GM23248 (cell line): ENCODE results near the gene WAPL. TPM values are rescaled to one million over a fixed set of nuclear protein-coding genes. Genes with fewer than 3 reads are reported as not detected.
A peak's percentile ranks its signal among the peaks of the same experiment; 100 is the strongest.

Experiments used
- DNase-seq: peaks from one replicate; pipeline ENCODE4 v3.0.0-alpha.2; 2015
- H2AFZ ChIP-seq: fragments of 200-600 bp; sonication (generic); 2 replicates; pipeline ENCODE4 v1.6.1; 2016; ENCODE audit warnings: antibody characterized with exemption
- H3F3A ChIP-seq: fragments of 200-600 bp; sonication (generic); 2 replicates; pipeline ENCODE4 v1.6.1; 2016; ENCODE audit warnings: mild to moderate bottlenecking, antibody characterized with exemption, mixed run types; ENCODE audit not compliant: insufficient read depth
- H3K27ac ChIP-seq: fragments of 200-600 bp; sonication (generic); 2 replicates; pipeline ENCODE4 v1.5.1; 2016; ENCODE audit warnings: mild to moderate bottlenecking
- H3K27me3 ChIP-seq: fragments of 200-600 bp; sonication (generic); replicated peaks from 2 replicates; pipeline ENCODE4 v1.6.1; 2016; ENCODE audit warnings: mild to moderate bottlenecking; ENCODE audit not compliant: insufficient read depth
- H3K36me3 ChIP-seq: fragments of 200-600 bp; sonication (generic); 2 replicates; pipeline ENCODE4 v1.6.1; 2016; ENCODE audit warnings: low read depth, mild to moderate bottlenecking
- H3K4me1 ChIP-seq: fragments of 200-600 bp; sonication (generic); 2 replicates; pipeline ENCODE4 v1.6.1; 2016; ENCODE audit warnings: mild to moderate bottlenecking; ENCODE audit not compliant: insufficient read depth
- H3K4me2 ChIP-seq: fragments of 200-600 bp; sonication (generic); one replicate; pipeline ENCODE4 v1.6.1; 2016; ENCODE audit warnings: mild to moderate bottlenecking; ENCODE audit not compliant: unreplicated experiment
- H3K4me3 ChIP-seq: fragments of 200-600 bp; sonication (generic); 2 replicates; pipeline ENCODE4 v1.5.1; 2016; ENCODE audit warnings: mild to moderate bottlenecking
- H3K79me2 ChIP-seq: fragments of 200-600 bp; sonication (generic); 2 replicates; pipeline ENCODE4 v1.6.1; 2016; ENCODE audit warnings: mild to moderate bottlenecking; ENCODE audit not compliant: insufficient read depth
- H3K9ac ChIP-seq: fragments of 200-600 bp; sonication (generic); 2 replicates; pipeline ENCODE4 v1.6.1; 2016; ENCODE audit warnings: mild to moderate bottlenecking
- H3K9me2 ChIP-seq: fragments of 200-600 bp; sonication (generic); 2 replicates; pipeline ENCODE4 v1.6.1; 2016; ENCODE audit warnings: mixed run types, mild to moderate bottlenecking, moderate library complexity; ENCODE audit not compliant: insufficient read depth
- H3K9me3 ChIP-seq: fragments of 200-600 bp; sonication (generic); one replicate; pipeline ENCODE4 v1.6.1; 2017; ENCODE audit warnings: low read depth
- H4K20me1 ChIP-seq: fragments of 200-600 bp; sonication (generic); 2 replicates; pipeline ENCODE4 v1.6.0; 2016; ENCODE audit not compliant: insufficient read depth
- EZH2 ChIP-seq: fragments of 200-600 bp; sonication (generic); IDR thresholded peaks from 2 replicates; pipeline ENCODE4 v1.6.1; 2018; ENCODE audit warnings: antibody characterized with exemption, mild to moderate bottlenecking; ENCODE audit not compliant: insufficient read depth, poor library complexity, severe bottlenecking
- EZH2phosphoT487 ChIP-seq: fragments of 200-600 bp; sonication (generic); IDR thresholded peaks from 2 replicates; pipeline ENCODE4 v1.6.1; 2018; ENCODE audit warnings: antibody characterized with exemption, moderate library complexity, mild to moderate bottlenecking, low read depth; ENCODE audit not compliant: insufficient read depth
- WGBS, 2 experiments: methylation state at CpG; one replicate each; pipeline ENCODE4 v1.1.6; 2015 to 2017; ENCODE audit warnings: low lambda C conversion rate in 2 of 2, low coverage in 1 of 2; ENCODE audit errors: missing lambda C conversion rate in 2 of 2; 5-methylcytosine and 5-hydroxymethylcytosine counted together
- in situ Hi-C: fragments of 300-500 bp; cut with MboI; formaldehyde crosslinking; loops from 2 replicates; pipeline ENCODE4 v1.15.0; 2020
- polyA plus RNA-seq: library from polyadenylated mRNA; unstranded; fragments of >200 nt; fragmentation: Nextera tagmentation; extraction: Ambion mirVana; gene quantifications from 2 replicates; pipeline ENCODE4 v1.2.1, GENCODE V29; 2016
- total RNA-seq: library from RNA; depleted of rRNA; stranded (reverse); fragments of >200 nt; shearing (Covaris generic); gene quantifications from 2 replicates; pipeline ENCODE4 v1.2.3, GENCODE V29; 2014

The WAPL gene
- total and polyA plus RNA-seq, 2 experiments from 2014 or later: 17.1 to 28.3 TPM

DNA sequence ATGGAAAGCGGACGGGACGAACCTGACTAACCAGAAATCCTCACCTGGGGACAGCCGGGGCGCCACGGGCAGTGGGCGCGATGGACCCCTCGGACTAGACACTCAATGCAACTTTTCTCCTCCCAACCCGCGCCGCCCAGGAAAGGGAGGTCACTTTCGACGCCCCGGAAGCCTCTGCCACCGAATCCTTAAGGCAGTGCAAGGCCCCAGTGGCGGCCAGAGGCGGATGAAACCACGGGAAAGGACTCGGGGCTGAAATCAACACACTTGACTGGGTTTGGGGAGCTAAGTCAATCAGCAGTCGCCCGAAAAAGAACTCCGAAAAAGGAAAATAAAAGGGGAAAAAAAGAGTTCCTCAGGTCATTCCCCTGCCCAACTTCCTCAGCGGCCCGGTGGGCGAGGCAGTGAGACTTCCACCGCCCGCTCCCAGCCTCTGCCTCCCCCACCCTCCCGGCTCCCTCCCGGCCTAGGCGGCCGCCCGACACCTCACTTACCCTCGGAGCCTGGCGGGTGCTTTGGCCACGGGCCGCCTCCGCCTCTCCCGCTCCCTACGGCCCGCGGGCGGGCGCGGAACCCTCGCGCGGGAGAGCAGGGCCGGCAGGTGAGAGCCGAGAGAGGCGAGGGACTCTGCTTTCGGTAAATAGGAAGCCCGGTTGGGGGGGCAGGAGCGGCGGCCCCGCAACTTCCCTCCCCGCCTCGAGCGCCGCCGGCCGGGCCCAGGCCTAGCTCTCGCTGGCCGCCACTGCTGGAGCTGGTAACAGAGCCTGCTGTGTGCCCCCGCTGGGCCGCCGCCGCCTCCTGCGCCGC is 518 bp downstream of the WAPL start:
- peak; percentile 86 for DNase-seq
- Histone ChIP-seq H3K9me2 (no peaks in the 10 kb centered on the region), H4K20me1 (no peaks in the 10 kb centered on the region), H3K27ac (peak overlapping the region; percentile 87), H3K9me3 (no peaks in the 10 kb centered on the region), H3K79me2 (peaks cover 91% of the 10 kb centered on the region), H3K4me3 (peak overlapping the region; percentile 92), H3K4me1 (peaks cover 31% of the 10 kb centered on the region), H3K9ac (peak overlapping the region; percentile 96), H3K36me3 (peaks cover 15% of the 10 kb centered on the region), H3K27me3 (no peaks in the 10 kb centered on the region), H3K4me2 (peak overlapping the region; percentile 92), H2AFZ (peak overlapping the region; percentile 62), H3F3A (no peaks in the 10 kb centered on the region)
- in situ Hi-C loops: no loop called here
- 1% methylated on average over 48 to 69 of the region's 70 CpGs for WGBS, 2 experiments
- no peak for TF ChIP-seq EZH2
- TF ChIP-seq EZH2phosphoT487: no peak

GRCh38 chr10:86518781-86519180 is 2.8 kb downstream of the WAPL start:
- in situ Hi-C loops: no loop called here
- Histone ChIP-seq H3K4me3 (peak overlapping the region; percentile 92), H3K9ac (peak overlapping the region; percentile 96), H3K4me1 (peaks cover 31% of the 10 kb centered on the region), H3F3A (no peaks in the 10 kb centered on the region), H3K9me3 (no peaks in the 10 kb centered on the region), H3K36me3 (peaks cover 27% of the 10 kb centered on the region), H3K27me3 (no peaks in the 10 kb centered on the region), H4K20me1 (no peaks in the 10 kb centered on the region), H3K27ac (no peak overlapping the region), H3K4me2 (peak overlapping the region; percentile 92), H3K79me2 (peaks cover 97% of the 10 kb centered on the region), H2AFZ (no peak overlapping the region), H3K9me2 (no peaks in the 10 kb centered on the region)
- 61 to 62% methylated on average over 3 of the region's 3 CpGs for WGBS, 2 experiments
- peak; percentile 19 for DNase-seq
- TF ChIP-seq EZH2phosphoT487 (no peak), EZH2 (no peak)

DNA sequence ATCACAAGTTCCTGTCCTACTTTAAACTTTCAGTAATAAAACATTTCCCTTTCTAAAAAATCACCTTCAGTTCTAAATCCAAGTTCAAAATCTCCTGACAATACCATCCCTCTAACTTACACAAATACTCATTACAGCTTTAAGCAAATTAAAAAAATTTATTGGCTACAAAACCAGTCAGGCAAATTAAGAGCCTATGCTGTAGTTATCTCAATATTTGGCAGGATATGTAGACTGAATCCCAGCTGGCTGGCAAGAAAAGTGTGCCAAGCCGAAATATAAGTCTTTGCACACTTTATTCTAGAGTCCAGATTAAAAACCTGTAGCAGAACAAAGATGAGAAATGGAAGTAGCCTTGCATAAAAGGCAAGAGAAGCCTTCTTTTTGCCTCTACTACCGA is 9.5 kb downstream of the WAPL start:
- H3K9me3 ChIP-seq: no peaks in the 10 kb centered on the region
- no peaks in the 10 kb centered on the region for H3K9me2 ChIP-seq
- in situ Hi-C loops: no loop called here
- H3K4me2 ChIP-seq: no peak overlapping the region
- no peak overlapping the region for H3K9ac ChIP-seq
- H3K27me3 ChIP-seq: no peaks in the 10 kb centered on the region
- WGBS, 2 experiments: 54 to 65% methylated on average over 2 of the region's 2 CpGs
- H3K36me3 ChIP-seq: peaks cover 28% of the 10 kb centered on the region
- H3F3A ChIP-seq: 0 out of 2 replicates have a peak, but pooled peaks cover 8% of the 10 kb centered on the region
- no peak overlapping the region for H3K27ac ChIP-seq
- TF ChIP-seq EZH2 (no peak), EZH2phosphoT487 (no peak)
- H3K4me1 ChIP-seq: peaks cover 6% of the 10 kb centered on the region
- DNase-seq: no peak
- no peak overlapping the region for H2AFZ ChIP-seq
- H3K79me2 ChIP-seq: peaks cover 100% of the 10 kb centered on the region
- no peak overlapping the region for H3K4me3 ChIP-seq
- peaks cover 14% of the 10 kb centered on the region; the same call in 1 of the 2 replicates for H4K20me1 ChIP-seq

GRCh38 chr10:86511027-86511865 is 10.3 kb downstream of the WAPL start:
- peaks cover 100% of the 10 kb centered on the region for H3K79me2 ChIP-seq
- H3K9me3 ChIP-seq: no peaks in the 10 kb centered on the region
- H4K20me1 ChIP-seq: peaks cover 14% of the 10 kb centered on the region; the same call in 1 of the 2 replicates
- H3K27ac ChIP-seq: no peak overlapping the region
- H3K4me2 ChIP-seq: no peak overlapping the region
- in situ Hi-C loops: no loop called here
- no peak overlapping the region for H2AFZ ChIP-seq
- H3F3A ChIP-seq: 0 out of 2 replicates have a peak, but pooled peaks cover 10% of the 10 kb centered on the region
- H3K9me2 ChIP-seq: no peaks in the 10 kb centered on the region
- WGBS, 2 experiments: 95 to 98% methylated on average over 5 of the region's 5 CpGs
- no peak for DNase-seq
- H3K4me3 ChIP-seq: no peak overlapping the region
- H3K9ac ChIP-seq: no peak overlapping the region
- peaks cover 6% of the 10 kb centered on the region for H3K4me1 ChIP-seq
- TF ChIP-seq EZH2 (no peak), EZH2phosphoT487 (no peak)
- H3K27me3 ChIP-seq: no peaks in the 10 kb centered on the region
- H3K36me3 ChIP-seq: peaks cover 25% of the 10 kb centered on the region
